Neural progenitor cell (in vitro differentiated cells): Measurements from ENCODE around the gene HERC3. TPM values are rescaled to one million over a fixed set of nuclear protein-coding genes. Genes with fewer than 3 reads are reported as not detected.

Experiments
- DNase-seq: peaks from one replicate; pipeline ENCODE4 v3.0.0-alpha.2; 2016; ENCODE audit warnings: low spot score
- H2AFZ ChIP-seq: fragments of 200-600 bp; sonication (generic); replicated peaks from 2 replicates; pipeline ENCODE4 v1.6.1; 2016; ENCODE audit warnings: antibody characterized with exemption
- H3F3A ChIP-seq: fragments of 200-600 bp; sonication (generic); 2 replicates; pipeline ENCODE4 v1.6.1; 2016; ENCODE audit warnings: antibody characterized with exemption, low read depth
- H3K27ac ChIP-seq: fragments of 200-600 bp; sonication (generic); 2 replicates; pipeline ENCODE4 v1.5.1; 2016; ENCODE audit warnings: mild to moderate bottlenecking
- H3K27me3 ChIP-seq: fragments of 200-600 bp; sonication (generic); 2 replicates; pipeline ENCODE4 v1.6.1; 2016; ENCODE audit warnings: mild to moderate bottlenecking, moderate library complexity
- H3K36me3 ChIP-seq: fragments of 200-600 bp; sonication (generic); 2 replicates; pipeline ENCODE4 v1.5.1; 2016
- H3K4me1 ChIP-seq: fragments of 200-600 bp; sonication (generic); 2 replicates; pipeline ENCODE4 v1.6.1; 2016; ENCODE audit warnings: mixed run types
- H3K4me2 ChIP-seq: fragments of 200-600 bp; sonication (generic); 2 replicates; pipeline ENCODE4 v1.6.1; 2016
- H3K4me3 ChIP-seq: fragments of 200-600 bp; sonication (generic); 2 replicates; pipeline ENCODE4 v1.5.1; 2016
- H3K79me2 ChIP-seq: fragments of 200-600 bp; sonication (generic); 2 replicates; pipeline ENCODE4 v1.6.1; 2016; ENCODE audit warnings: low read depth
- H3K9ac ChIP-seq: fragments of 200-600 bp; sonication (generic); 2 replicates; pipeline ENCODE4 v1.6.1; 2016
- H3K9me3 ChIP-seq: fragments of 200-600 bp; sonication (generic); 2 replicates; pipeline ENCODE4 v1.5.1; 2016; ENCODE audit warnings: low read depth
- H4K20me1 ChIP-seq: fragments of 200-600 bp; sonication (generic); 2 replicates; pipeline ENCODE4 v1.6.1; 2016; ENCODE audit warnings: low read depth
- H3K27ac Mint-ChIP-seq: 3 replicates; pipeline ENCODE4 v1.8.0; 2021; ENCODE audit warnings: mixed read lengths
- H3K27me3 Mint-ChIP-seq: 2 replicates; pipeline ENCODE4 v1.8.0; 2022; ENCODE audit warnings: low read depth, mild to moderate bottlenecking, inconsistent platforms, moderate library complexity, mixed read lengths; ENCODE audit not compliant: insufficient read depth
- H3K36me3 Mint-ChIP-seq: 3 replicates; pipeline ENCODE4 v1.8.0; 2021; ENCODE audit warnings: mixed read lengths
- H3K4me1 Mint-ChIP-seq: 3 replicates; pipeline ENCODE4 v1.8.0; 2021; ENCODE audit warnings: mixed read lengths
- H3K4me3 Mint-ChIP-seq: 3 replicates; pipeline ENCODE4 v1.8.0; 2021; ENCODE audit warnings: mild to moderate bottlenecking, moderate library complexity, mixed read lengths
- H3K9me3 Mint-ChIP-seq: 3 replicates; pipeline ENCODE4 v1.8.0; 2020; ENCODE audit warnings: mixed read lengths
- CTCF ChIP-seq: fragments of 200-600 bp; sonication (generic); IDR thresholded peaks from 2 replicates; pipeline ENCODE4 v1.5.1; 2017; ENCODE audit warnings: antibody characterized with exemption, mild to moderate bottlenecking
- EZH2 ChIP-seq: fragments of 200-600 bp; sonication (generic); IDR thresholded peaks from 2 replicates; pipeline ENCODE4 v1.6.1; 2017; ENCODE audit warnings: antibody characterized with exemption, mild to moderate bottlenecking, moderate library complexity
- EZH2phosphoT487 ChIP-seq: fragments of 200-600 bp; sonication (generic); IDR thresholded peaks from 2 replicates; pipeline ENCODE4 v1.6.1; 2017; ENCODE audit warnings: antibody characterized with exemption
- total RNA-seq: library from RNA; depleted of rRNA; stranded (reverse); fragments of >200 nt; gene quantifications from 2 replicates; pipeline ENCODE4 v1.2.3, GENCODE V29; 2015; ENCODE audit warnings: low replicate concordance

HERC3 gene
- total RNA-seq, 1 donor from 2014 or later, result 4.1 TPM

- peak overlapping the region; percentile 73 for H3K4me3 ChIP-seq
- DNase-seq, result no peak
- H3F3A ChIP-seq, result no peaks in the 10 kb centered on the region
- peak overlapping the region; percentile 84 for H3K4me3 Mint-ChIP-seq
- no peaks in the 10 kb centered on the region for H4K20me1 ChIP-seq
- no peaks in the 10 kb centered on the region for H3K4me1 ChIP-seq
- H3K9me3 Mint-ChIP-seq, result no peaks in the 10 kb centered on the region
- H3K4me2 ChIP-seq, result peak overlapping the region; percentile 80
- no peak overlapping the region for H3K27ac ChIP-seq
- H3K4me1 Mint-ChIP-seq, result peaks cover 3% of the 10 kb centered on the region
- no peaks in the 10 kb centered on the region for H3K9me3 ChIP-seq
- no peaks in the 10 kb centered on the region for H3K36me3 ChIP-seq
- no peaks in the 10 kb centered on the region for H3K36me3 Mint-ChIP-seq
- H3K9ac ChIP-seq, result no peak overlapping the region
- no peaks in the 10 kb centered on the region for H3K79me2 ChIP-seq
- no peak for TF ChIP-seq EZH2phosphoT487
- TF ChIP-seq EZH2, result no peak
- TF ChIP-seq CTCF, result no peak
- peak overlapping the region; percentile 96 for H2AFZ ChIP-seq
- H3K27ac Mint-ChIP-seq, result no peak overlapping the region
- H3K27me3 Mint-ChIP-seq, result no peaks in the 10 kb centered on the region
- peaks cover 10% of the 10 kb centered on the region for H3K27me3 ChIP-seq
These were observed 104.9 kb downstream of the HERC3 start for GRCh38 chr4:88697141-88697540.

DNA sequence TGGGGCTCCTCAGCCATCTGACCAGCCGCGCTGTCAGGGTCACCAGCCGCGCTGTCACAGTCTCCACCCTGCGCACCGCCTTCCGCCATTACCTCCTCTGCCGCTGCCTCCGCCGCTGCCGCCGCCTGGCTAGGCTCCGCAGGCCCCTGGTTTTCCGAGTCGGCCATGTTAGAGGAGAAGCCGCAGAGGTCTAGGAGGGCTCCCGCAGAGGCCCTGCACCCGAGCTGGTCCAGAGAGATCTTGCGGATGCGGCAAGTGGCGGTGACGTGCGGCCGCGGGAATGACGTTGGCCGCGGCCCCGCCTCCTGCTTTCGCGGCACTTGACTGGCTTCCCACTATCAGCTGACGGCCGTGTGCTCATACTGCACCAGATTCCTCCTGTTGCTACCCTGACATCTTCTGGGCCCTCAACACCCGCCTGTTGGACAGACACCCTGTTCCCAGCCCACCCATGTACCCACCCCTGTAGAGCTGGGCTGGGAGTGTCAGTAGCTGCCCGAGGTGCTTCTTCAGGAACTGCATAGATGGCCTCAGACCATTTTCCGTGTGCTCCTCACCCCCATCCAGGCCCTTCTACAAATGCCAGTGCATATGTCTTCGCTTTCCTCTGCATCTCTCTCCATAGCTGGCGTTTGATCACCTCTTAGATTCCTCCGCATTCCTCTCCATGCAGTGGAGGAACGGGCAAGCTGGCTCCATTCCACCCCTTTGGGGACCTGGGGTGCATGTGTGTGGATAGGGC lies 105.5 kb downstream of the HERC3 start, which contains the start of gene NAP1L5:
TSS of gene NAP1L5 (minus strand) at position 242 of the 742 bp plus-strand sequence. CDS start at position 167, 75 bp downstream.
- no peaks in the 10 kb centered on the region for H3K9me3 ChIP-seq
- peak; percentile 50 for DNase-seq
- peak within 1 kb of the TSS; percentile 80 for H3K4me2 ChIP-seq
- no peaks in the 10 kb centered on the region for H3K36me3 ChIP-seq
- H3K27ac Mint-ChIP-seq, result no peak within 1 kb of the TSS
- peak within 1 kb of the TSS; percentile 84 for H3K4me3 Mint-ChIP-seq
- no peaks in the 10 kb centered on the region for H3K79me2 ChIP-seq
- peak within 1 kb of the TSS; percentile 73 for H3K4me3 ChIP-seq
- H3K27ac ChIP-seq, result no peak within 1 kb of the TSS
- peaks cover 3% of the 10 kb centered on the region for H3K4me1 Mint-ChIP-seq
- H3K4me1 ChIP-seq, result no peaks in the 10 kb centered on the region
- no peaks in the 10 kb centered on the region for H3K36me3 Mint-ChIP-seq
- peak within 1 kb of the TSS; percentile 96 for H2AFZ ChIP-seq
- peaks cover 10% of the 10 kb centered on the region for H3K27me3 ChIP-seq
- no peaks in the 10 kb centered on the region for H3K27me3 Mint-ChIP-seq
- no peak within 1 kb of the TSS for H3K9ac ChIP-seq
- H3K9me3 Mint-ChIP-seq, result no peaks in the 10 kb centered on the region
- TF ChIP-seq EZH2 (no peak), CTCF (no peak), EZH2phosphoT487 (no peak)
- no peaks in the 10 kb centered on the region for H4K20me1 ChIP-seq
- H3F3A ChIP-seq, result no peaks in the 10 kb centered on the region

GRCh38 chr4:88698519-88698918 lies 106.2 kb downstream of the HERC3 start:
- Mint-ChIP-seq H3K4me1 (peaks cover 3% of the 10 kb centered on the region), H3K36me3 (no peaks in the 10 kb centered on the region), H3K4me3 (peak overlapping the region; percentile 84), H3K27ac (no peak overlapping the region), H3K9me3 (no peaks in the 10 kb centered on the region), H3K27me3 (no peaks in the 10 kb centered on the region)
- no peak overlapping the region for H2AFZ ChIP-seq
- H3K27me3 ChIP-seq, result peaks cover 10% of the 10 kb centered on the region
- no peaks in the 10 kb centered on the region for H3K79me2 ChIP-seq
- no peak for DNase-seq
- no peaks in the 10 kb centered on the region for H3K4me1 ChIP-seq
- H3K27ac ChIP-seq, result no peak overlapping the region
- H3K4me3 ChIP-seq, result no peak overlapping the region
- no peaks in the 10 kb centered on the region for H3K9me3 ChIP-seq
- no peak overlapping the region for H3K4me2 ChIP-seq
- H4K20me1 ChIP-seq, result no peaks in the 10 kb centered on the region
- no peaks in the 10 kb centered on the region for H3F3A ChIP-seq
- no peaks in the 10 kb centered on the region for H3K36me3 ChIP-seq
- TF ChIP-seq EZH2 (no peak), CTCF (no peak), EZH2phosphoT487 (no peak)
- H3K9ac ChIP-seq, result no peak overlapping the region
